Testis (tissue), 3 donors: Measurements from ENCODE around the gene APC2. TPM values are rescaled to one million over a fixed set of nuclear protein-coding genes. Genes with fewer than 3 reads are reported as not detected.

Experiments
- DNase-seq: peaks from one replicate; pipeline ENCODE4 v3.0.0-alpha.2; 2019
- H3K27ac ChIP-seq, 2 donors: fragments of 200-600 bp; sonication (generic); one replicate each; pipeline ENCODE4 v1.5.1; 2019
- H3K27me3 ChIP-seq: fragments of 200-600 bp; sonication (generic); one replicate; pipeline ENCODE4 v1.5.1; 2019
- H3K36me3 ChIP-seq: fragments of 200-600 bp; sonication (generic); one replicate; pipeline ENCODE4 v1.5.1; 2017; ENCODE audit warnings: low read depth; ENCODE audit errors: missing control alignments
- H3K4me1 ChIP-seq: fragments of 200-600 bp; sonication (generic); one replicate; pipeline ENCODE4 v1.5.1; 2019
- H3K4me3 ChIP-seq, 2 donors: fragments of 200-600 bp; sonication (generic); one replicate each; pipeline ENCODE4 v1.5.1; 2017 to 2019
- H3K9me3 ChIP-seq: fragments of 200-600 bp; sonication (generic); one replicate; pipeline ENCODE4 v1.5.1; 2017
- POLR2A ChIP-seq: fragments of 450-650 bp; IDR thresholded peaks from one replicate; pipeline ENCODE4 v1.6.1; 2017; ENCODE audit warnings: antibody characterized with exemption, mild to moderate bottlenecking, moderate library complexity
- WGBS, 2 donors: methylation state at CpG; one replicate each; pipeline ENCODE4 v1.1.5; 2018; 5-methylcytosine and 5-hydroxymethylcytosine counted together
- intact Hi-C: fragments of 100-400 bp; cut with DNase I; formaldehyde crosslinking; loops from one replicate; pipeline ENCODE4 v1.15.1; 2023; ENCODE audit warnings: low total_unique reads
- polyA plus RNA-seq: library from polyadenylated mRNA; stranded (reverse); fragments of 350-450 nt; fragmentation: Illumina TruSeq; extraction: RNeasy Lipid Tissue Mini Kit (QIAGEN cat#74804); gene quantifications from one replicate; pipeline ENCODE4 v1.2.3, GENCODE V29; 2014; ENCODE audit warnings: low read depth, low replicate concordance; ENCODE audit not compliant: insufficient read depth
- total RNA-seq, 2 donors: library from RNA; depleted of rRNA; stranded (reverse); fragments of >200 nt; gene quantifications; one replicate each; pipeline ENCODE4 v1.2.3, GENCODE V29; 2016
- TF ChIP-seq, protein P1 (sequence below), 3 experiments: fragments of 450-650 bp in 2 of 3; fragments of 200-600 bp in 1 of 3; sonication (generic) in 1 of 3; IDR thresholded peaks; one replicate each; pipeline ENCODE4 v1.5.1; 2016 to 2019; ENCODE audit warnings: antibody characterized with exemption in 3 of 3, mild to moderate bottlenecking in 2 of 3, moderate library complexity in 1 of 3

The APC2 gene
- total and polyA plus RNA-seq, 3 donors from 2014 or later = 2.8 to 5.9 (median 4.6) TPM

GRCh38 chr19:1402411-1403070 lies 47.4 kb upstream of the APC2 start:
- Histone ChIP-seq H3K9me3 (no peaks in the 10 kb centered on the region), H3K4me1 (peaks cover 39% of the 10 kb centered on the region), H3K4me3 (no peak overlapping the region), H3K27me3 (no peaks in the 10 kb centered on the region), H3K36me3 (no peaks in the 10 kb centered on the region), H3K27ac (peak overlapping the region; percentile 6 to 41)
- TF ChIP-seq, protein P1, sequence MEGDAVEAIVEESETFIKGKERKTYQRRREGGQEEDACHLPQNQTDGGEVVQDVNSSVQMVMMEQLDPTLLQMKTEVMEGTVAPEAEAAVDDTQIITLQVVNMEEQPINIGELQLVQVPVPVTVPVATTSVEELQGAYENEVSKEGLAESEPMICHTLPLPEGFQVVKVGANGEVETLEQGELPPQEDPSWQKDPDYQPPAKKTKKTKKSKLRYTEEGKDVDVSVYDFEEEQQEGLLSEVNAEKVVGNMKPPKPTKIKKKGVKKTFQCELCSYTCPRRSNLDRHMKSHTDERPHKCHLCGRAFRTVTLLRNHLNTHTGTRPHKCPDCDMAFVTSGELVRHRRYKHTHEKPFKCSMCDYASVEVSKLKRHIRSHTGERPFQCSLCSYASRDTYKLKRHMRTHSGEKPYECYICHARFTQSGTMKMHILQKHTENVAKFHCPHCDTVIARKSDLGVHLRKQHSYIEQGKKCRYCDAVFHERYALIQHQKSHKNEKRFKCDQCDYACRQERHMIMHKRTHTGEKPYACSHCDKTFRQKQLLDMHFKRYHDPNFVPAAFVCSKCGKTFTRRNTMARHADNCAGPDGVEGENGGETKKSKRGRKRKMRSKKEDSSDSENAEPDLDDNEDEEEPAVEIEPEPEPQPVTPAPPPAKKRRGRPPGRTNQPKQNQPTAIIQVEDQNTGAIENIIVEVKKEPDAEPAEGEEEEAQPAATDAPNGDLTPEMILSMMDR (IDR thresholded peaks at IDR 0.05) = no peak
- no peak for TF ChIP-seq POLR2A
- intact Hi-C loops = no loop called here
- WGBS, 2 donors = 48 to 51% methylated on average over 9 to 25 of the region's 25 CpGs
- no peak for DNase-seq

DNA sequence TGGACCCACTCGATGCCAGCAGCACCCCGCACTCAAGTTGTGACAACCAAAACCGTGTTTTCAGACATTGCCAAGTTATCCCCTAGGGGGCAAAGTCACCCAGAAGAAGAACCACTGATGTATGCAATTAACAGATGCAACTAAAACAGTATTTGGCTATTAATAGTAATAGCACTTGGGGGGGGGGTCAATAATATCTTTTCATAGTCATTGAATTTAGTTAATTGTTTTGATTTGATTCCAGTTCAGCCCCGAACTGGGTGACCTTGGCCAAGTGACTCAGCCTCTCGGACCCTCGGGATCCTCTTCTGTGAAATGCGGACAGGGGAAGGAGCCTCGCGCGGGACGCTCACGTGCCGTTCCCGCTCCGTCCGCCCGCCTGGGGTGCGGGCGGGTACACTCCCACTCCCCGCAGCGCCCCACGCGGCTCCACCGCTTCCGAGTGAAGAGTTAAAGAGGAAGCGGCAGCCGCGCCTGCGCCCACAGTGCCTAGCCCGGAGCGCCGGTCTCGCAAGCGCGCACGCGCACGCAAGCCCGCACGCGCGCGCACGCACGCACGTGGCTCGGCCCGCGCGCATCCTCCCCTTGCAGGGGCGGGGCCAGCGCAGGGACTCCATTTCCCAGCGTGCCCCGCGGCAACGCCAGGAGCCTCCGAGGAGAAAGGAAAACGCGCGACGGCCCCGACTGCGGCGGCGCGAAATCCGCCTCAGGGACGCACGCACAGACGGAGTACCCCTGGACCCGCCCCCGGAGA lies 43.0 kb upstream of the APC2 start:
- peak; percentile 99 for DNase-seq
- Histone ChIP-seq H3K4me1 (peaks cover 49% of the 10 kb centered on the region), H3K27me3 (no peaks in the 10 kb centered on the region), H3K36me3 (no peaks in the 10 kb centered on the region), H3K9me3 (no peaks in the 10 kb centered on the region), H3K4me3 (peak overlapping the region; percentile 60 to 98), H3K27ac (peak overlapping the region; percentile 26 to 79)
- intact Hi-C loops = no loop called here
- 0 to 1% methylated on average over 17 to 61 of the region's 72 CpGs for WGBS, 2 donors
- TF ChIP-seq, protein P1 (IDR thresholded peaks at IDR 0.05) = peak in 2 of 3 experiments; percentile 19 to 40
- TF ChIP-seq POLR2A = no peak

- Histone ChIP-seq H3K4me1 (peaks cover 47% of the 10 kb centered on the region), H3K27me3 (no peaks in the 10 kb centered on the region), H3K27ac (peak within 1 kb of the TSS; percentile 94 to 96), H3K4me3 (peak within 1 kb of the TSS; percentile 98 to 100), H3K9me3 (no peaks in the 10 kb centered on the region), H3K36me3 (no peaks in the 10 kb centered on the region)
- 0% methylated on average over 3 to 55 of the region's 121 CpGs for WGBS, 2 donors
- intact Hi-C loops = no loop called here
- no peak for DNase-seq
- no peak for TF ChIP-seq POLR2A
- TF ChIP-seq, protein P1 (IDR thresholded peaks at IDR 0.05) = no peak
Measured at GRCh38 chr19:1407528-1408299, 42.2 kb upstream of the APC2 start, which contains the start of gene DAZAP1. DAZAP1 (plus strand) TSS chr19:1407586; CDS start chr19:1407774, 188 bp downstream.

GRCh38 chr19:1408300-1409203 lies 41.4 kb upstream of the APC2 start:
- peak overlapping the region; percentile 94 to 96 for H3K27ac ChIP-seq
- peak overlapping the region; percentile 98 to 100 for H3K4me3 ChIP-seq
- peak; percentile 40 for DNase-seq
- H3K36me3 ChIP-seq = no peaks in the 10 kb centered on the region
- TF ChIP-seq, protein P1 (IDR thresholded peaks at IDR 0.05) = no peak
- TF ChIP-seq POLR2A = no peak
- intact Hi-C loops = no loop called here
- peaks cover 52% of the 10 kb centered on the region for H3K4me1 ChIP-seq
- WGBS, 2 donors = 1% methylated on average over 14 to 68 of the region's 69 CpGs
- H3K9me3 ChIP-seq = no peaks in the 10 kb centered on the region
- H3K27me3 ChIP-seq = no peaks in the 10 kb centered on the region
